Measurements from ENCODE around the gene U2AF1L4. TPM values are rescaled to one million over a fixed set of nuclear protein-coding genes. Genes with fewer than 3 reads are reported as not detected.

Gene U2AF1L4
- total RNA-seq, 1 experiment from 2014 or later: 9.7 TPM

DNA sequence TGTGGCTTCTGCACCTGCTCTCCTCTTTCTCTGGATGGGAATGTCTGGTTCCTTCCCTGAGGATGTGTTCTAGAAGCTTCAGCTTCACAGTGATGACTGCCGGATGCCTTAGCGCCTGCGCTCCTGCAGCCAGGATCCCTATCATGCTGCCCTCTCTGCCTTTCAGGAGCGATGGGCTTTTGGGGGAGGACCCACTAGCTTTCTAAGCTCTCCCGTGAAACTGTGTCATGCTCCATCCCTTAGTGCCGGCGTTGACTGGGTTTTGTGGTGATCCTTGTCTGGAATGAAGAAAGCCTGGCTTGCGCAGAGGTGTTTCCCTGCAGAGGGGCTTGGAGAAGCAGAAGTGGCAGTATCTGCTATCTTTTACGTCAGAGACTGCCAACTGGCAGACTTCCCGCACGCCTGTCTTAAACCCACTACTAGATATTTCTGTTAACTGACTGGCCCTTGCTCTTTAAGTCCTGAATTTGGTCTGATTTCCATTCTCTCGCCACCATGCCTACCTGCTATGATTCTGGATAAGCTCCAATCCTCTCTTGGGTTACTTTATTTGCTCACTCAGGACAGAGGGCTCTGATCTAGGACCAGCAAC lies 31.2 kb downstream of the U2AF1L4 start:
- peaks cover 7% of the 10 kb centered on the region; the same call in 1 of the 2 replicates for H3K4me1 ChIP-seq
- H3K9me3 ChIP-seq (replicated peaks): no peaks in the 10 kb centered on the region
- no peaks in the 10 kb centered on the region for H3K36me3 ChIP-seq

GRCh38 chr19:35713506-35713850 lies 31.7 kb downstream of the U2AF1L4 start:
- no peak for DNase-seq
- H3K9me3 ChIP-seq (replicated peaks): no peaks in the 10 kb centered on the region
- H3K4me1 ChIP-seq: peaks cover 4% of the 10 kb centered on the region; the same call in 1 of the 2 replicates
- H3K27me3 ChIP-seq: no peaks in the 10 kb centered on the region; the same call in 1 of the 2 replicates
- H3K36me3 ChIP-seq: no peaks in the 10 kb centered on the region
- no peak overlapping the region for H3K27ac ChIP-seq
- H3K4me3 ChIP-seq: no peak overlapping the region

More for the DNA sequence above, 31.2 kb downstream of the U2AF1L4 start:
- Histone ChIP-seq H3K27me3 (no peaks in the 10 kb centered on the region; the same call in 1 of the 2 replicates), H3K4me3 (no peak overlapping the region), H3K27ac (no peak overlapping the region)
- no peak for DNase-seq

DNA sequence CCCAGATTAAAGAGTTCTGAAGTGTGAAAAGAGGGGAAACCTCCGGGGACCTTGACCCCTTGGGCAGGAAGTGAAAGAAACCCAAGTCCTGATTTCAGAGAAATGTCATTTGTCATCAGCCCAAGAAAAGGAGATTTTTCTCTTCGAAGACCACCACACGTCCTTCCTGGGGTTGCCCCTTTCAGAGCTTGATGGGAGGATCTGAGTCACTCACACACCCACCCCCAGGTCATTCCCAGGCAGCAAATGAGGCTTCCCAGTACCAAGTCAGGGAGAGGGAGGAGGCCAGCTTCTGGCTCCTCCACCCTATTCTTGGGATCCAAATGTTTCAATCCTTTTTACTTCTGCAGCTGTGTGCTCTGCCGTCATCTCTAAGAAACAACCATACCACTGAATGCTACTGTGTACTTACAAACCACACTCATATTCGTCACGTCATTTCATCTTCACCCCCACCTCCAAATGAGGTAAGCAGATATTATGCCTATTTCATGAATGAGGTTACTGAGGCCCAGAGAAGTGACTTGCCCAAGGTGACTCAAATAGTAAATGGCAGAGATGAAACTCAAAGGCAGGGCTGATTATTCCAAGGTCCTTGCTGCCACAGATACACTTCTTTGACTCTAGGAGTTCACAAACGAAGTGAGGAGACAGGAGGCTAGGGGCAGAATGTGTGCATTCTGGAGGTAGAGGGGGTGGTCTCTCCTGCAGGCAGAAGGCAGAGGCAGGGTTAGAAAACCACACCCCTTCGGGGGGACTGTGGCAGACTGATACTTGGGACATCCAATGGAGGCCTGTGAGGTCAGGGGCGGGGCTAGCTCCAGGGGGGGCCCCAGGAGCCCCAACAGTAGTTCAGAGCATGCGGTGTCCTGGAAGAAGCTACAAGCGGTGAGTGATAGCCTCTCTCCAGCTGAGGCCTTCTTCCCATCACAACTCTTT lies 32.4 kb downstream of the U2AF1L4 start:
- no peaks in the 10 kb centered on the region for H3K36me3 ChIP-seq
- no peak overlapping the region for H3K4me3 ChIP-seq
- H3K27ac ChIP-seq: no peak overlapping the region
- no peak for DNase-seq
- H3K27me3 ChIP-seq: no peaks in the 10 kb centered on the region; the same call in 1 of the 2 replicates
- peaks cover 4% of the 10 kb centered on the region; the same call in 1 of the 2 replicates for H3K4me1 ChIP-seq
- no peaks in the 10 kb centered on the region for H3K9me3 ChIP-seq (replicated peaks)

- H3K4me3 ChIP-seq: no peak overlapping the region
- no peak for DNase-seq
- no peak overlapping the region for H3K27ac ChIP-seq
- H3K9me3 ChIP-seq (replicated peaks): no peaks in the 10 kb centered on the region
- peaks cover 3% of the 10 kb centered on the region; the same call in 1 of the 2 replicates for H3K4me1 ChIP-seq
- H3K27me3 ChIP-seq: no peaks in the 10 kb centered on the region; the same call in 1 of the 2 replicates
- no peaks in the 10 kb centered on the region for H3K36me3 ChIP-seq
Measured at GRCh38 chr19:35710784-35711723, 34.2 kb downstream of the U2AF1L4 start.

DNA sequence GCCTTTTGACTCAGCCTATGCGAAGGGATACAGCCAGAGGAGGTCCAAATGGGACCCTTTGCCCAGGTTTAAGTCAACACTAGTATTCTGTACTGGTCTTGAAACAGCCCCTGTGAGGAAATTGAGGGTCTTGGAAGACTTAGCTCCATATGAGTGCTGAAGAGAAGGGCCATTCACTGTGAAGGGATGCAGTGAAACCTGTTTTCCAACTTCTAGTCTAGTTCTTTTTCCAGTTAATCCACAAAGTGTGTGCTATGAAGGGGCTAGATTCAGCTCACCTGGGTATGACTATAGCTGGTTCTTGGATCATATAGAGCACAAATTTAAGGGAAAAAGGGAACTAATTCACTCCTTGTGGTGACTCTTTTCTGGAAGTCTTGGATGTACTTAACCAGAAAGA lies 36.8 kb downstream of the U2AF1L4 start:
- Histone ChIP-seq H3K27me3 (no peaks in the 10 kb centered on the region; the same call in 1 of the 2 replicates), H3K27ac (no peak overlapping the region), H3K36me3 (no peaks in the 10 kb centered on the region), H3K9me3 (replicated peaks) (no peaks in the 10 kb centered on the region), H3K4me1 (no peaks in the 10 kb centered on the region), H3K4me3 (no peak overlapping the region)
- DNase-seq: no peak

DNA sequence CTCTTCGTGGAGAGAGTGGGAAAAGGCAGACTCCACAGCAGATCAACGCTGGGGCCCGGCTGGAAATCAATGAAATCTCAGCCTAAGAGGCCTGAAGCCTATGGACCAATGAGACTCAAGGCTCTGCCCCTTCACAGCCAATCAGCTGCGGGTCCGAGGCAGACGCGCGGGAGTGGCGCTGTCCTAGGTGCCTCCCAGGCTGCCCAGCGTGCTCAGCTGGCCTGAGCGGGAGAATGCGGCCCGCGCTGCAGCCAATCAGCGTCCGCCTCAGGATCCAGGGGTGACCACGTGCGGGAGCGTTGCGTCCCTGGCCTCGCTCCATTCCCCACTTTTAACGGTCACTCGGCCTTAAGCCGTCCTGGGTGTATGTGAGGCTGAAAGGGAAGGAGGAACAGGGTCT lies 41.0 kb downstream of the U2AF1L4 start, which contains the start of gene ZBTB32:
ZBTB32 (plus strand) TSS at position 341 of the 400 bp plus-strand sequence. CDS start 10,069 bp downstream, outside the sequence.
- no peak within 1 kb of the TSS for H3K27ac ChIP-seq
- no peak within 1 kb of the TSS for H3K4me3 ChIP-seq
- H3K36me3 ChIP-seq: no peaks in the 10 kb centered on the region
- H3K4me1 ChIP-seq: no peaks in the 10 kb centered on the region
- DNase-seq: peak; percentile 31 to 53
- no peaks in the 10 kb centered on the region for H3K27me3 ChIP-seq
- no peaks in the 10 kb centered on the region for H3K9me3 ChIP-seq (replicated peaks)

- no peaks in the 10 kb centered on the region for H3K27me3 ChIP-seq
- H3K4me3 ChIP-seq: no peak overlapping the region
- H3K4me1 ChIP-seq: no peaks in the 10 kb centered on the region
- no peaks in the 10 kb centered on the region for H3K36me3 ChIP-seq
- no peaks in the 10 kb centered on the region for H3K9me3 ChIP-seq (replicated peaks)
- no peak for DNase-seq
- no peak overlapping the region for H3K27ac ChIP-seq
Measured at GRCh38 chr19:35703343-35703742, 41.9 kb downstream of the U2AF1L4 start.

GRCh38 chr19:35702223-35703012 lies 42.8 kb downstream of the U2AF1L4 start:
- Histone ChIP-seq H3K36me3 (no peaks in the 10 kb centered on the region), H3K4me1 (no peaks in the 10 kb centered on the region), H3K27me3 (no peaks in the 10 kb centered on the region), H3K9me3 (replicated peaks) (no peaks in the 10 kb centered on the region), H3K4me3 (peak overlapping the region; percentile 58), H3K27ac (no peak overlapping the region)
- DNase-seq: peak; percentile 97 to 98

- DNase-seq: no peak
- H3K9me3 ChIP-seq (replicated peaks): no peaks in the 10 kb centered on the region
- H3K27me3 ChIP-seq: no peaks in the 10 kb centered on the region
- no peaks in the 10 kb centered on the region for H3K4me1 ChIP-seq
- no peak overlapping the region for H3K4me3 ChIP-seq
- H3K27ac ChIP-seq: no peak overlapping the region
- no peaks in the 10 kb centered on the region for H3K36me3 ChIP-seq
Measured at GRCh38 chr19:35696835-35697234, 48.4 kb downstream of the U2AF1L4 start.

DNA sequence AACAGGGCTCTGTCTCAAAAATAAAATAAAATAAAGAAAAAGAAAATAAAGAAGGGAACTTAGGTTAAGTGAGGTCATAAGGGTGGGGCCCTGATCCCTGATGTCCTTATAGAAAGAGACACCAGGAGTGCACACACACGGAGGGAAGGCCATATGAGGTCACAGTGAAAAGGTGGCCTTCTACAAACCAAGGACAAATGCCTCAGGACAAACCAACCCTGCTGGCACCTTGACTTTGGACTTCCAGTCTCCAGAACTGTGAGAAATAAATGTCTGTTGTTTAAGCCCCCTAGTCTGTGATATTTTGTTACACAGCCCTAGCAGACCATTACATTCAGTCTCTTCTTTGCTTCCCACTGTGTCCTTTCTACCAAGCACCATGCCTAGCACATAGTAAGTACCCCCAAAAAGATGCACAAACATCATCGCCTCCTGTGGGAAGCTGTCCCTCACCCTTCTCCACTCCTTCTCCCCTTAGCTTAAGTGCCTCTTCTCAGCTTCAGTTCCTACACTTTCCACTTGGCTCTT lies 49.3 kb downstream of the U2AF1L4 start:
- Histone ChIP-seq H3K27me3 (no peaks in the 10 kb centered on the region), H3K36me3 (no peaks in the 10 kb centered on the region), H3K4me3 (no peak overlapping the region), H3K9me3 (replicated peaks) (no peaks in the 10 kb centered on the region), H3K4me1 (no peaks in the 10 kb centered on the region), H3K27ac (no peak overlapping the region)
- no peak for DNase-seq

DNA sequence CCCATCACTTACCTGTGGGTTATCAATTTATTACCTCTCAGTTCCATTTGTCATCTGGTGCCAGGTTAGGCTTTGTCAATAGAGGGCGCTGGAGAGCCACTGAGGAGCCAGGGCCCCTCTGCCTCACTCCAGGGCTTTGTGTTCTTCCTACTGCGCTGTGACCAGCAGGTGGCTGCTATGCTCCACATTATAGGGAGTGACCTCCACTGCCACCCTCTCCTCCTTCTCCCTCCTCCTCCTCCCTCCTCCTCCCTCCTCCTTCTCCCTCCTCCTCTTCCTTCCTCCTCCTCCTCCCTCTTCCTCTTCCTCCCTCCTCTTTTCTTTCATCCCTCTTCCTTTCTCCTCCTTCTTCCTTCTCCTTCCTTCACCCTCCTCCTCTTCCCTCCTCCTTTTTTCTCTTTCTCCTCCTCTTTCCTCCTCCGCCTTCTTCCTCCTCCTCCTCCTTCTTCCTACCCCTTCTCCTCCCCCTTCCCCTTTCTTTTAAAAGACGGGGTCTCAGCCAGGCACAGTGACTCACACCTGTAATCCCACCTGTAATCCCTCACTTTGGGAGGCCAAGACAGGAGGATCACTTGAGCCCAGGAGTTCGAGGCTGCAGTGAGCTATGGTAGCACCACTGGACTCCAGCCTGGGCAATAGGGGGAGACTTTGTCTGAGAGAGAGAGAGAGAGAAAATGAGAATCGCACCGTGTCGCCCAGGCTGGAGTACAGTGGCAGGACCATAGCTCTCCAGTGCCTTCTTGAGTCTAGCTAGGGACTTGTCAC lies 51.2 kb downstream of the U2AF1L4 start:
- Histone ChIP-seq H3K4me1 (no peaks in the 10 kb centered on the region), H3K36me3 (no peaks in the 10 kb centered on the region), H3K9me3 (replicated peaks) (no peaks in the 10 kb centered on the region), H3K27ac (no peak overlapping the region), H3K27me3 (no peaks in the 10 kb centered on the region), H3K4me3 (no peak overlapping the region)
- peak; percentile 84 to 94 for DNase-seq

GRCh38 chr19:35693422-35693821 lies 51.8 kb downstream of the U2AF1L4 start:
- Histone ChIP-seq H3K9me3 (replicated peaks) (no peaks in the 10 kb centered on the region), H3K36me3 (no peaks in the 10 kb centered on the region), H3K27ac (no peak overlapping the region), H3K4me1 (no peaks in the 10 kb centered on the region), H3K4me3 (no peak overlapping the region), H3K27me3 (no peaks in the 10 kb centered on the region)
- DNase-seq: no peak
